Neural cell (in vitro differentiated cells): ENCODE data around the gene MAMDC2. TPM values are rescaled to one million over a fixed set of nuclear protein-coding genes. Genes with fewer than 3 reads are reported as not detected.

Source experiments
- H2AFZ ChIP-seq: fragments of 200-600, 300-800 bp; sonication (generic), shearing (Covaris generic); 2 replicates; pipeline ENCODE4 v1.6.0; 2014; ENCODE audit warnings: low read depth, mild to moderate bottlenecking, antibody characterized with exemption, low read length, moderate library complexity
- H3F3A ChIP-seq: fragments of 200-600 bp; shearing (Covaris generic); 2 replicates; pipeline ENCODE4 v1.6.1; 2016; ENCODE audit warnings: mild to moderate bottlenecking, moderate library complexity, mixed read lengths, antibody characterized with exemption, low read length; ENCODE audit not compliant: insufficient read depth, poor library complexity, severe bottlenecking
- H3K27ac ChIP-seq: fragments of 200-600, 300-800 bp; sonication (generic), shearing (Covaris generic); 2 replicates; pipeline ENCODE4 v1.5.1; 2014; ENCODE audit warnings: mild to moderate bottlenecking, low read length, moderate library complexity
- H3K27me3 ChIP-seq: fragments of 300-800, 200-600 bp; sonication (generic), shearing (Covaris generic); 2 replicates; pipeline ENCODE4 v1.6.0; 2014; ENCODE audit warnings: mild to moderate bottlenecking, low read depth, low read length, moderate library complexity; ENCODE audit not compliant: insufficient read depth
- H3K36me3 ChIP-seq: fragments of 300-800, 200-600 bp; sonication (generic), shearing (Covaris generic); 2 replicates; pipeline ENCODE4 v1.5.1; 2014; ENCODE audit warnings: mild to moderate bottlenecking, antibody characterized with exemption, low read length, moderate library complexity; ENCODE audit not compliant: insufficient read depth
- H3K4me2 ChIP-seq: fragments of 300-800, 200-600 bp; sonication (generic), shearing (Covaris generic); 2 replicates; pipeline ENCODE4 v1.6.0; 2014; ENCODE audit warnings: mild to moderate bottlenecking, low read length
- H3K4me3 ChIP-seq: fragments of 300-800, 200-600 bp; sonication (generic), shearing (Covaris generic); 2 replicates; pipeline ENCODE4 v1.5.1; 2014; ENCODE audit warnings: mild to moderate bottlenecking, low read length, moderate library complexity
- H3K79me2 ChIP-seq: fragments of 200-600 bp; shearing (Covaris generic); replicated peaks from 2 replicates; pipeline ENCODE4 v1.6.0; 2014; ENCODE audit warnings: mild to moderate bottlenecking, low read length, moderate library complexity; ENCODE audit not compliant: insufficient read depth
- H3K9ac ChIP-seq: fragments of 300-800, 200-600 bp; sonication (generic), shearing (Covaris generic); 2 replicates; pipeline ENCODE4 v1.6.1; 2016; ENCODE audit warnings: mild to moderate bottlenecking, low read length, mixed read lengths
- H3K9me2 ChIP-seq: fragments of 200-600 bp; shearing (Covaris generic); 2 replicates; pipeline ENCODE4 v1.6.1; 2016; ENCODE audit warnings: mild to moderate bottlenecking, low read length, mixed read lengths; ENCODE audit not compliant: insufficient read depth
- H3K9me3 ChIP-seq: fragments of 200-600, 300-800 bp; sonication (generic), shearing (Covaris generic); 2 replicates; pipeline ENCODE4 v1.6.1; 2016; ENCODE audit warnings: mild to moderate bottlenecking, mixed run types, low read length, moderate library complexity, mixed read lengths
- H4K20me1 ChIP-seq: fragments of 200-600 bp; shearing (Covaris generic); 2 replicates; pipeline ENCODE4 v1.6.1; 2016; ENCODE audit warnings: mild to moderate bottlenecking, mixed run types; ENCODE audit not compliant: insufficient read depth
- EP300 ChIP-seq: fragments of 450-650 bp; conservative IDR thresholded peaks from 2 replicates; pipeline ENCODE4 v1.6.1; 2014; ENCODE audit warnings: antibody characterized with exemption, mild to moderate bottlenecking, moderate library complexity; ENCODE audit not compliant: poor library complexity, severe bottlenecking
- EZH2 ChIP-seq: fragments of 200-600, 300-800 bp; shearing (Covaris generic), sonication (generic); IDR thresholded peaks from 2 replicates; pipeline ENCODE4 v1.6.1; 2014; ENCODE audit warnings: antibody characterized with exemption, low read length, borderline replicate concordance, mild to moderate bottlenecking; ENCODE audit not compliant: insufficient read depth, poor library complexity, severe bottlenecking
- MXI1 ChIP-seq: fragments of 450-650 bp; conservative IDR thresholded peaks from 2 replicates; pipeline ENCODE4 v1.6.1; 2014; ENCODE audit warnings: antibody characterized with exemption, mild to moderate bottlenecking; ENCODE audit not compliant: poor library complexity, severe bottlenecking
- POLR2AphosphoS5 ChIP-seq: IDR thresholded peaks from 2 replicates; pipeline ENCODE4 v1.6.1; 2012
- RAD21 ChIP-seq: fragments of 450-650 bp; conservative IDR thresholded peaks from 2 replicates; pipeline ENCODE4 v1.6.1; 2014; ENCODE audit warnings: antibody characterized with exemption, mild to moderate bottlenecking, moderate library complexity
- SMC3 ChIP-seq: fragments of 450-650 bp; conservative IDR thresholded peaks from 2 replicates; pipeline ENCODE4 v1.6.1; 2014; ENCODE audit warnings: antibody characterized with exemption, mild to moderate bottlenecking, moderate library complexity; ENCODE audit not compliant: poor library complexity
- TAF1 ChIP-seq: IDR thresholded peaks from 2 replicates; pipeline ENCODE4 v1.6.1; 2012; ENCODE audit warnings: low read depth
- polyA plus RNA-seq: library from polyadenylated mRNA; depleted of rRNA; stranded (reverse); fragments of >200 nt; gene quantifications from 2 replicates; pipeline ENCODE4 v1.2.3, GENCODE V29; 2014
- TF ChIP-seq, protein P1 (sequence below): fragments of 450-650 bp; IDR thresholded peaks from 2 replicates; pipeline ENCODE4 v1.5.1; 2014; ENCODE audit warnings: antibody characterized with exemption, mild to moderate bottlenecking, moderate library complexity; ENCODE audit not compliant: poor library complexity, severe bottlenecking
- TF ChIP-seq, protein P2 (sequence below): IDR thresholded peaks from 2 replicates; pipeline ENCODE4 v1.6.1; 2012; ENCODE audit warnings: borderline replicate concordance

MAMDC2 gene
- polyA plus RNA-seq, 1 donor from 2014 or later, result 0.30 TPM

DNA sequence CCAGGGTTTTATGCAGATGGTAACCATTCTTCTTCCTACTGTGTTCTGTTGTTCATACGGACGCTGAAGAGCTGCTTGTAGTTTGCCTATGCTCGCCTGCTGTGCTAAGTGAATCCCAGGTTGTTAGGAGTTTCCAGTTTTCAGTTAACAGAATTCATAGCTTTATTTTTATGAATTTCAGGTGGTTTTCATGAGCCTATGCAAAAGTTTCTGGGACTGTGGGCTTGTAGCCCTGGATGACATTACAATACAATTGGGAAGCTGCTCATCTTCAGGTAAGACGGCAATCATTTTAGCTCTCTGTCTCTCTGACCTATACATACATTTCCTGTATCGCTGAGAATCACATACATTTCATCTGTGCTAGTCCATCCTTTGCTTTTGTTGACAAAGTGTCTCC is 124.9 kb downstream of the MAMDC2 start:
- Histone ChIP-seq H3K9me2 (no peaks in the 10 kb centered on the region), H3K9ac (no peak overlapping the region), H3K27ac (no peak overlapping the region), H3K9me3 (no peaks in the 10 kb centered on the region), H3K36me3 (no peaks in the 10 kb centered on the region), H3K27me3 (no peaks in the 10 kb centered on the region), H3K4me3 (no peak overlapping the region), H3K4me2 (no peak overlapping the region), H2AFZ (no peak overlapping the region), H4K20me1 (no peaks in the 10 kb centered on the region), H3F3A (no peaks in the 10 kb centered on the region), H3K79me2 (no peaks in the 10 kb centered on the region)
- TF ChIP-seq, protein P1, sequence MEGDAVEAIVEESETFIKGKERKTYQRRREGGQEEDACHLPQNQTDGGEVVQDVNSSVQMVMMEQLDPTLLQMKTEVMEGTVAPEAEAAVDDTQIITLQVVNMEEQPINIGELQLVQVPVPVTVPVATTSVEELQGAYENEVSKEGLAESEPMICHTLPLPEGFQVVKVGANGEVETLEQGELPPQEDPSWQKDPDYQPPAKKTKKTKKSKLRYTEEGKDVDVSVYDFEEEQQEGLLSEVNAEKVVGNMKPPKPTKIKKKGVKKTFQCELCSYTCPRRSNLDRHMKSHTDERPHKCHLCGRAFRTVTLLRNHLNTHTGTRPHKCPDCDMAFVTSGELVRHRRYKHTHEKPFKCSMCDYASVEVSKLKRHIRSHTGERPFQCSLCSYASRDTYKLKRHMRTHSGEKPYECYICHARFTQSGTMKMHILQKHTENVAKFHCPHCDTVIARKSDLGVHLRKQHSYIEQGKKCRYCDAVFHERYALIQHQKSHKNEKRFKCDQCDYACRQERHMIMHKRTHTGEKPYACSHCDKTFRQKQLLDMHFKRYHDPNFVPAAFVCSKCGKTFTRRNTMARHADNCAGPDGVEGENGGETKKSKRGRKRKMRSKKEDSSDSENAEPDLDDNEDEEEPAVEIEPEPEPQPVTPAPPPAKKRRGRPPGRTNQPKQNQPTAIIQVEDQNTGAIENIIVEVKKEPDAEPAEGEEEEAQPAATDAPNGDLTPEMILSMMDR, result no peak
- TF ChIP-seq SMC3, result no peak
- no peak for TF ChIP-seq POLR2AphosphoS5
- TF ChIP-seq TAF1, result no peak
- TF ChIP-seq EZH2, result no peak
- TF ChIP-seq EP300, result no peak
- TF ChIP-seq RAD21, result no peak

DNA sequence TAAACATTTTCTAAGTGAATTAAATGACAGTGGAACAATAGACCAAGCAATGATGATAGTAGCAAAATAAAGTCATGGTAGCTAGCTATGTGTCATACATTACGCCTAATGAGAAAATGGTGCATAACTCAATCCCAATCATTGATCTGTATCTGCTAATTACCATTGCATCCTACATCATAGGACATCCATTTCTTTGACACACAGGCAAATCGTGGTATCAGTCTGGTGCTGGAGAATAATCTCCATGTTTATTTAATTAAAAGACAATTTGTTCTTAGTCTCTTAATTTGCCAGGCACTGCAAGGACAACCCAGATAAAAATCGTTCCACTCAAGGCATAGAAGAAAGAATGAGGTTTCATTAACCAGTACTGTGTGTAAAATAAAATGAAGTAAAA is 125.6 kb downstream of the MAMDC2 start:
- Histone ChIP-seq H3K27me3 (no peaks in the 10 kb centered on the region), H3K27ac (no peak overlapping the region)
- no peak for TF ChIP-seq SMC3
- TF ChIP-seq, protein P2, sequence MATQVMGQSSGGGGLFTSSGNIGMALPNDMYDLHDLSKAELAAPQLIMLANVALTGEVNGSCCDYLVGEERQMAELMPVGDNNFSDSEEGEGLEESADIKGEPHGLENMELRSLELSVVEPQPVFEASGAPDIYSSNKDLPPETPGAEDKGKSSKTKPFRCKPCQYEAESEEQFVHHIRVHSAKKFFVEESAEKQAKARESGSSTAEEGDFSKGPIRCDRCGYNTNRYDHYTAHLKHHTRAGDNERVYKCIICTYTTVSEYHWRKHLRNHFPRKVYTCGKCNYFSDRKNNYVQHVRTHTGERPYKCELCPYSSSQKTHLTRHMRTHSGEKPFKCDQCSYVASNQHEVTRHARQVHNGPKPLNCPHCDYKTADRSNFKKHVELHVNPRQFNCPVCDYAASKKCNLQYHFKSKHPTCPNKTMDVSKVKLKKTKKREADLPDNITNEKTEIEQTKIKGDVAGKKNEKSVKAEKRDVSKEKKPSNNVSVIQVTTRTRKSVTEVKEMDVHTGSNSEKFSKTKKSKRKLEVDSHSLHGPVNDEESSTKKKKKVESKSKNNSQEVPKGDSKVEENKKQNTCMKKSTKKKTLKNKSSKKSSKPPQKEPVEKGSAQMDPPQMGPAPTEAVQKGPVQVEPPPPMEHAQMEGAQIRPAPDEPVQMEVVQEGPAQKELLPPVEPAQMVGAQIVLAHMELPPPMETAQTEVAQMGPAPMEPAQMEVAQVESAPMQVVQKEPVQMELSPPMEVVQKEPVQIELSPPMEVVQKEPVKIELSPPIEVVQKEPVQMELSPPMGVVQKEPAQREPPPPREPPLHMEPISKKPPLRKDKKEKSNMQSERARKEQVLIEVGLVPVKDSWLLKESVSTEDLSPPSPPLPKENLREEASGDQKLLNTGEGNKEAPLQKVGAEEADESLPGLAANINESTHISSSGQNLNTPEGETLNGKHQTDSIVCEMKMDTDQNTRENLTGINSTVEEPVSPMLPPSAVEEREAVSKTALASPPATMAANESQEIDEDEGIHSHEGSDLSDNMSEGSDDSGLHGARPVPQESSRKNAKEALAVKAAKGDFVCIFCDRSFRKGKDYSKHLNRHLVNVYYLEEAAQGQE, result no peak
- no peak for TF ChIP-seq POLR2AphosphoS5
- no peak for TF ChIP-seq TAF1
- TF ChIP-seq EP300, result no peak
- TF ChIP-seq, protein P1, result no peak
- no peak for TF ChIP-seq MXI1
- TF ChIP-seq EZH2, result no peak
- TF ChIP-seq RAD21, result no peak

More for the DNA sequence above, 125.6 kb downstream of the MAMDC2 start:
- Histone ChIP-seq H3K79me2 (no peaks in the 10 kb centered on the region), H4K20me1 (no peaks in the 10 kb centered on the region), H3K9me2 (no peaks in the 10 kb centered on the region), H3F3A (no peaks in the 10 kb centered on the region), H3K9me3 (no peaks in the 10 kb centered on the region), H3K4me2 (no peak overlapping the region), H2AFZ (no peak overlapping the region), H3K36me3 (no peaks in the 10 kb centered on the region), H3K4me3 (no peak overlapping the region), H3K9ac (no peak overlapping the region)
